Ectodermal cell (in vitro differentiated cells): ENCODE measurements around the gene THOC3.
"Not testable (repeated sequence)": the region's sequence is repeated elsewhere in the genome, so short reads cannot be mapped to it uniquely, and the experiment has no call there.

Source experiments
- H3K27ac ChIP-seq: 2 replicates; pipeline ENCODE4 v1.7.0; 2013; ENCODE audit warnings: mild to moderate bottlenecking, low read depth, low read length; ENCODE audit not compliant: insufficient read depth, poor library complexity, severe bottlenecking
- H3K27me3 ChIP-seq: 2 replicates; pipeline ENCODE4 v1.7.0; 2013; ENCODE audit warnings: mild to moderate bottlenecking, low read length; ENCODE audit not compliant: insufficient read depth, control insufficient read depth, poor library complexity, severe bottlenecking
- H3K36me3 ChIP-seq: one replicate; pipeline ENCODE4 v1.7.0; 2013; ENCODE audit warnings: low read length; ENCODE audit not compliant: control insufficient read depth, insufficient read depth
- H3K4me1 ChIP-seq: one replicate; pipeline ENCODE4 v1.7.0; 2013; ENCODE audit warnings: low read length; ENCODE audit not compliant: control insufficient read depth, insufficient read depth
- H3K4me3 ChIP-seq: 2 replicates; pipeline ENCODE4 v1.7.0; 2013; ENCODE audit warnings: low read depth, low read length, control low read depth; ENCODE audit not compliant: insufficient read depth
- H3K9me3 ChIP-seq: 2 replicates; pipeline ENCODE4 v1.7.0; 2013; ENCODE audit warnings: mild to moderate bottlenecking, low read length, moderate library complexity; ENCODE audit not compliant: control insufficient read depth
- WGBS, 2 experiments: methylation state at CpG; one replicate each; pipeline ENCODE4 v1.1.7; 2013; ENCODE audit warnings: missing lambda C conversion rate in 2 of 2; 5-methylcytosine and 5-hydroxymethylcytosine counted together

Gene THOC3

DNA sequence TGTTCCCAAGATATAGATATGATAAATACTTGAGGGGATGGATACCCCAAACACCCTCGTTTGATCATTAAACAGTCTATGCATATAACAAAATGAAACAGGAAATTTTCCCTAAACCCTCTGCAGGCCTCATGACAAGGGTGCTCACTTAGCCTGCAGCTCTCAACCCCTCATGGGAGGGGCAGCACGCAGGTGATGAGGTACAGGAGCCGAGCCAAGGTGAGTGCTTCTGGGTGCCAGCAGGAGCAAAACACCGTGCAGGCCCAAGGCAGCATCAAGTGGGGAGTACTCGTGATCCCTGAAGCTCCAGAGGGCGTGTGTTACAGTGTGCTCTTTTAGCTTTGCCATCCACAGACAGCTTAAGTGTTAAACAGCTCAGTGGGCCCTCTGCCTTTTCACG lies 24.9 kb downstream of the THOC3 start:
- 91 to 96% methylated on average over 3 of the region's 7 CpGs for WGBS, 2 experiments
- not testable (repeated sequence) for H3K9me3 ChIP-seq, H3K27me3 ChIP-seq, H3K27ac ChIP-seq, H3K4me1 ChIP-seq, H3K36me3 ChIP-seq, H3K4me3 ChIP-seq

DNA sequence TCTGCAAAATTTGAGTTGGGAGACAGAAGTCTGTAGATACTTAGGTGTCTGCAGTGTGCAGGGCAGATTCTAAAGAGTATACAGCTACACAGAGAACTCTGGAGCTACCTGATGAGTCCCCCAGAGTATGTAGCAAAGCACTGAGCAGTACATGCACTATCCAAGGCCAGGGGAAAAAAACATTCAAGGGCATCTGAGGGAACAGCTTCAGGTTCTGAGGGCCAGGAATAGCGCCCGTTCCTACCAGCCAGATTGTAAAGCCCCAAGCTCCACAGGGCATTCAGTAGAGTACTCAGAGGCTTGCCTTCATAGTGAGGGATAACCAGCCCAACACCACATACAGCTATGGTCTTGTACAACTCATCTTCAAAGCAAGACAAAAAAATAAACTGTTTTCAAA lies 27.5 kb downstream of the THOC3 start:
- WGBS, 2 experiments: 77 to 87% methylated on average over 2 of the region's 2 CpGs
- H3K27ac ChIP-seq, H3K4me3 ChIP-seq: not testable (repeated sequence)

DNA sequence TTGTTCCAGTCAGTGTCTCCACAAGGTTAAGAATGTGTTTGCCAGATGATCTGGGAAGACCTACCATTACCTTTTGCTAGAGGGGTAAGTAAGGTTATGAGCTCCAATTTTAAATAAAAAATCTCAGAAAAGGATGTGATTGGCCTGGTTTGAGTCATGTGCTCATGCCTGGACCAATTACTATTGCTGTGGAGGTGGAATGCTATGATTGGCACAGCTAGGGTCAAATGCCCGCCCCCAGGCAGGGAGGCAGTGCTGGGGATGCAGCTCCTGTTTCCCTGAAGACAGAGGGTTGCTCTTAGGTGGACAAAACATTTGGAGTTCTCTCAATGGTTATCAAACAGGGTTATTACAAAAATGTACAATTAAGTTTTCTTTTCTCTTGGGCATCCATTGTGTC lies 29.6 kb downstream of the THOC3 start:
- not testable (repeated sequence) for H3K4me3 ChIP-seq, H3K27ac ChIP-seq, H3K9me3 ChIP-seq, H3K36me3 ChIP-seq, H3K27me3 ChIP-seq, H3K4me1 ChIP-seq
- WGBS, 2 experiments: 83% methylated on average over 1 of the region's 1 CpG; no CpG with 5 or more reads in 1 of the 2 experiments

More for the DNA sequence above, 27.5 kb downstream of the THOC3 start:
- H3K36me3 ChIP-seq, H3K27me3 ChIP-seq, H3K4me1 ChIP-seq, H3K9me3 ChIP-seq: not testable (repeated sequence)

DNA sequence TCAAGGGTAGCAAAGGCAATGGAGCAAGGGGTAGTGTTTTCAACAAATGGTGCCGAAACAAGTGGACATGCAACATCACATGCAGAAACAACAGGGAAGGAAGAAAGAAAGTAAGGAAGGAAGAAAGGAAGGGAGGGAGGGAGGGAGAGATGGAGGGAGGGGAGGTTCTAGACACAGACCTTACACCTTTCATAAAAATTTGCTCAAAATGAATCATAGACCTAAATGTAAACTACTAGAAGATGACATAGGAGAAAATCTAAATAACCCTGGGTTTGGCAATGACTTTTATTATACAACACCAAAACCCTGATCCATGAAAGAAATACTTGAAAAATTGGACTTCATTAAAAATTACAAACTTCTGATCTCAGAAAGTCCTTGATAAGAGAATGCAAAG lies 39.4 kb downstream of the THOC3 start:
- H3K27me3 ChIP-seq, H3K4me3 ChIP-seq, H3K27ac ChIP-seq, H3K9me3 ChIP-seq, H3K36me3 ChIP-seq, H3K4me1 ChIP-seq: not testable (repeated sequence)
- WGBS, 2 experiments: 71 to 100% methylated on average over 1 of the region's 1 CpG

DNA sequence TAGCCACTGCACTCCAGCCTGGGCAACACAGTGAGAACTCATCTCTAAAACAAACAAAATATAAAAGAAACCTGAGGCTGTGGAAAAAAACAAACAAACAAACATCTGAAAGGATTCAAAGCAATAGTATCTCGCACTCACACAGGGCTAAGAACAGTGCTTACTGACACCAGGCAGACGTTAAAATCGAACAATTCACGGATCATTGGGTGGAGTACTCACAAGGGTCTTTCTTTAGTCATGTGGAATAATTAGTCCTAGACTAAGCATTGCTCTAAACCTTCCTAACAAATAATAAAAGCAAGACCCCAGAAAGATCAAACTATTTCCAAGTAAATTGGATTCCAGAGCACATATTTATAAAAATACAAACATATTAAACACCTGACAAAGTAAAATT lies 43.0 kb downstream of the THOC3 start:
- peaks cover 17% of the 10 kb centered on the region for H3K4me1 ChIP-seq
- not testable (repeated sequence) for H3K36me3 ChIP-seq, H3K27ac ChIP-seq, H3K27me3 ChIP-seq, H3K9me3 ChIP-seq, H3K4me3 ChIP-seq
- WGBS, 2 experiments: 89 to 95% methylated on average over 4 of the region's 4 CpGs

DNA sequence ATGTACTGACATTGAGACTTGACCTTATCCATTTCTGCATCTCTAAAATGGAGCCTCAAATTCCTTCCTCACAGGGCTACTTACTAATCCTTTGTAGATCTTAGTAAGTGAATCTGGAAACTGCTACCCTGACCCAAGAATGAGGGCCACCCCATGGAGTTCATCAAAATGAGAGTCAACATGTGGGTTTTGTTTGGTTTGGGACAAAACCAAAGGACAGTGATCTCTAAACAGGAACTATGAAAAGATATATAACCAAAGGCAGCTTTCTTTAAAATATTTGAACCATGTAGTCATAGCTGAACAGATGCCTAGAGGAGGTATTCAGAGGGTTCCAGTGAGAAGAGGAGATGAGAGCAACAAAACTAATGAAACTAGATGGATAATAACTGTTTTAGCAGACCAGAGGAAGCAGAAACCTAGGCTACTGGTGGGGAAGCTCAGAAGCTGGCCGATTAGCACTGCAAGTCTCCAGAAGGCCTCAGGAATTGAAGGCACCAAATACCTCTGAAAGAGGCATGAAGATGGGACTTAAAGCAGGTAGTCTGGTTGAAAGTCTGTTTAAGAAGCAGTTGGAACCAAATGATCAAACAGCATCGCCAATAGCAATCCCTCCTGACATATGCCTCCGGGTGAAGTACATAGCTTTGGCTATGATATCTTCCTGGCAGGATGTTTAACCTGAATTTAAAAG lies 45.8 kb downstream of the THOC3 start:
- Histone ChIP-seq H3K27me3 (no peaks in the 10 kb centered on the region), H3K4me1 (peaks cover 17% of the 10 kb centered on the region), H3K9me3 (no peaks in the 10 kb centered on the region), H3K4me3 (no peak overlapping the region), H3K36me3 (no peaks in the 10 kb centered on the region), H3K27ac (no peak overlapping the region)
- 89 to 94% methylated on average over 3 of the region's 3 CpGs for WGBS, 2 experiments

DNA sequence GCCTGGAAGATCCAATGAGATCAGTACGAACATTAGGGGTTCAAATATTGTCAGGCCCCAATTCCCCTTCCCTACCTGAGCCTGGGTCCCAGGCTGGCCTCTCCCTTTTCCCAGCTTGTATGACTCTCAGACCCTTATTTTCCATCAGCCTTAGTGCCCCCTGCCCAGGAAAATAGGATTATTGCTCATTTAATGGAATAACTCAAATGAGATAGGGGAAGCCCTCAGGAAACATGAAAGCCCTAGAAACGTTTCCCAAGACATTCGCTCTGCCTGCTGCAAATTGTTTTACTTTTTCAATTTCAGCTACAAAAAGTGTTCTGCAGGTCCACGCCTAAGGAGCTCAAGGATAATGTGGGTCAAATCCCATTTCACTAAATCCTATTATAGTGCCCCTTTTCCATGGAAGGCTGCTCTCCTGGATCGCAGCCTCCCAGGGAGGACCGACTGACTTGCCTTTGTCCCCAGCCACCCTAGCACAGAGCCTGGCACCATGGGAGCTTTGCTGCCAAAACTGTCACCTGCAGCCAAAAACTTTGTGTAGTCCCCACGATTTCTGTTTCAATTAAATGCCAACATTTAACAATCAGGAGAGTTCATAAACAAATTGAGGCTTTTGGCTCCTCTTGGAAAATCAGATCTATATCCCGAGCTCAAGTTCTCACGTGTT lies 46.9 kb downstream of the THOC3 start:
- no peaks in the 10 kb centered on the region for H3K36me3 ChIP-seq
- H3K4me1 ChIP-seq: peaks cover 17% of the 10 kb centered on the region
- no peak overlapping the region for H3K4me3 ChIP-seq
- peak overlapping the region; percentile 11 for H3K27ac ChIP-seq
- WGBS, 2 experiments: 85 to 88% methylated on average over 9 of the region's 9 CpGs
- H3K27me3 ChIP-seq: no peaks in the 10 kb centered on the region
- H3K9me3 ChIP-seq: no peaks in the 10 kb centered on the region

DNA sequence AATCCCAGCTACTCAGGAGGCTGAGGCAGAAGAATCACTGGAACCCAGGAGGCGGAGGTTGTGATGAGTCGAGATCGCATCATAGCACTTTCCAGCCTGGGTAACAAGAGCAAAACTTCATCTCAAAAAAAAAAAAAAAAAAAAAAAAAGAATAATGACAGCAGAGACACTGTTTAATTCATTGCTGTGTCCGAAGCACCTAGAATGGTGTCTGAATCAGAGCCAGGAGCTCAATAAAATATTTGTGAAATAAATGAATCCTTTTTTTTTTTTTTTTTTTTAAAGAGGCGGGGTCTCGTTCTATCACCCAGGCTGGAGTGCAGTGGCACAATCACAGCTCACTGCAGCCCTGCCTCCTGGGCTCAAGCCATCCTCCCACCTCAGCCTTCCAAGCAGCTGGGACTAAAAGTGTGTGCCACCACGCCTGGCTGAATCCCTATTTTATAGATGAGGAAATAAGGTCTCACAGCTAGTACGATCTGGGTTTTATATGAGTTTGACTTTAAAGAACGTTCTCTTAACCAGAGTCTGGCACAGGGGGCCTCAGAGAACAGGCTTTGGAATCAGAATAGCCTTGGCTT lies 47.8 kb downstream of the THOC3 start:
- no peaks in the 10 kb centered on the region for H3K36me3 ChIP-seq
- H3K9me3 ChIP-seq: no peaks in the 10 kb centered on the region
- WGBS, 2 experiments: 90 to 91% methylated on average over 9 of the region's 9 CpGs
- no peak overlapping the region for H3K4me3 ChIP-seq
- peaks cover 17% of the 10 kb centered on the region for H3K4me1 ChIP-seq
- H3K27me3 ChIP-seq: no peaks in the 10 kb centered on the region
- no peak overlapping the region for H3K27ac ChIP-seq

DNA sequence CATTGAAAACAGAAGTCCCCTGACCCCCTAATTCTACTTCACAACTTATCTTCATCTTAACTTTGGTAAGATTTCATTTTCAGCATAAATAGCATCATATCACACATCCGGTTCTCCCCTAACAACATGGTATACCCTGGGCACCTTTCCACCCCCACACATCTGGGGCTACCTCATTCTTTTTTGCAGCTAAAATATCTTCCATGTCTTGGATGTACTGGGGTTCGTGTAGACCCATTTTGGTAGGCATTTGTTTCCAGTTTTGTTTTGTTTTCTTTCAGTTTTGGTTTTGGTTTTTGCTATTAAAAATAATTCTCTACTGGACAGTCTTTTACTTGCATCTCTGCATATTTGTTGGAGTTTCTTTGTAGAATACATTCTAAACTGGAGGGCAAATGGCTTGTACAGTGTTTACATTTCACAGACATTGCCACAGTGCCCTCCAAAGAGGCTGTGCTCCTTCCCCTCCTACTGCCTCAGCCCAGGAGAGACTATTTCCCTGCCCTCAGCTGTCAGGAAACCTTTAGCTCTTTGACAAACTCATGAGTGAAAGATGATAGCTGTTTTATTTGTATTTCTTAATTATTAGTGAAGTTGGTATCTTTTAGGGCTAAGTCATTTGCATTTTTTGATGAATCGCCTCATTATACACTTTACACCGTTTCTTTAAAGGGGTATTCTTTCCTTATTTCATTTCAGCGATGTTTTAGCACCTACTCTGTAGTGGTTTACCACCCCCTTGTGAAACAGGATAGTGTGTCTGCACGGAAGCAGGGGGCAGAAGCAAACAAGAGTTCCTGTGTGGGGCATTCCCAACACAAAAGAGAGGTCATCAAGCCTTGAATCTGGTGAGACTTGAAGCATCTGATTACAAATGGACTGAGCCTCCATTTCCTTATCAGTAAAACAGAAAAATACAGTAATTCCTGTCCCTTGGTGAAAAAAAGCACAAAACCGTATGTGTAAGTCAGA lies 52.8 kb downstream of the THOC3 start:
- H3K9me3 ChIP-seq, H3K36me3 ChIP-seq: not testable (repeated sequence)
- WGBS, 2 experiments: 84 to 88% methylated on average over 2 to 4 of the region's 7 CpGs

More for the DNA sequence above, 52.8 kb downstream of the THOC3 start:
- H3K27me3 ChIP-seq, H3K4me3 ChIP-seq, H3K4me1 ChIP-seq, H3K27ac ChIP-seq: not testable (repeated sequence)
